Glomerular visceral epithelial cell (primary cell): ENCODE measurements around the gene SHISA8.

Experiments used
- DNase-seq: peaks from one replicate; pipeline ENCODE4 v3.0.0-alpha.2; 2016; ENCODE audit errors: extremely low spot score

The SHISA8 gene

GRCh38 chr22:41913842-41914534 lies 886 bp downstream of the SHISA8 start:
- no peak for DNase-seq

- DNase-seq = no peak
Measured at GRCh38 chr22:41913040-41913719, 1.7 kb downstream of the SHISA8 start.

GRCh38 chr22:41912338-41913039 lies 2.4 kb downstream of the SHISA8 start:
- no peak for DNase-seq

- no peak for DNase-seq
Measured at GRCh38 chr22:41911001-41911611, 3.8 kb downstream of the SHISA8 start.

- no peak for DNase-seq
Measured at GRCh38 chr22:41910050-41911000, 4.5 kb downstream of the SHISA8 start.

- no peak for DNase-seq
Measured at GRCh38 chr22:41909310-41910049, 5.4 kb downstream of the SHISA8 start.

GRCh38 chr22:41908411-41909309 lies 6.2 kb downstream of the SHISA8 start:
- no peak for DNase-seq

- no peak for DNase-seq
Measured at GRCh38 chr22:41907436-41908401, 7.2 kb downstream of the SHISA8 start.

GRCh38 chr22:41906822-41907221 lies 8.1 kb downstream of the SHISA8 start:
- no peak for DNase-seq

- DNase-seq = no peak
Measured at GRCh38 chr22:41905411-41906202, 9.3 kb downstream of the SHISA8 start.

- DNase-seq = no peak
Measured at GRCh38 chr22:41904450-41905410, 10.1 kb downstream of the SHISA8 start.

GRCh38 chr22:41902932-41903421 lies 11.9 kb downstream of the SHISA8 start:
- DNase-seq = no peak

- no peak for DNase-seq
Measured at GRCh38 chr22:41902016-41902415, 12.9 kb downstream of the SHISA8 start.

GRCh38 chr22:41900652-41901312 lies 14.1 kb downstream of the SHISA8 start:
- DNase-seq = no peak

GRCh38 chr22:41899992-41900651 lies 14.8 kb downstream of the SHISA8 start:
- DNase-seq = no peak
